OCI-LY3 (cell line): ENCODE measurements around the gene C1GALT1.

Experiments used
- EZH2phosphoT487 ChIP-seq: fragments of 200-600 bp; shearing (Covaris generic); IDR thresholded peaks from 2 replicates; pipeline ENCODE4 v1.6.1; 2018; ENCODE audit warnings: antibody characterized with exemption, mixed run types, low read depth
- TF ChIP-seq, protein P1 (sequence below): fragments of 200-600, 300-600 bp; sonication (generic); IDR thresholded peaks from 2 replicates; pipeline ENCODE4 v1.5.1; 2014; ENCODE audit warnings: antibody characterized with exemption, low read length, low read depth

GRCh38 chr7:7212612-7213011 is 30.3 kb downstream of the C1GALT1 start:
- TF ChIP-seq, protein P1, sequence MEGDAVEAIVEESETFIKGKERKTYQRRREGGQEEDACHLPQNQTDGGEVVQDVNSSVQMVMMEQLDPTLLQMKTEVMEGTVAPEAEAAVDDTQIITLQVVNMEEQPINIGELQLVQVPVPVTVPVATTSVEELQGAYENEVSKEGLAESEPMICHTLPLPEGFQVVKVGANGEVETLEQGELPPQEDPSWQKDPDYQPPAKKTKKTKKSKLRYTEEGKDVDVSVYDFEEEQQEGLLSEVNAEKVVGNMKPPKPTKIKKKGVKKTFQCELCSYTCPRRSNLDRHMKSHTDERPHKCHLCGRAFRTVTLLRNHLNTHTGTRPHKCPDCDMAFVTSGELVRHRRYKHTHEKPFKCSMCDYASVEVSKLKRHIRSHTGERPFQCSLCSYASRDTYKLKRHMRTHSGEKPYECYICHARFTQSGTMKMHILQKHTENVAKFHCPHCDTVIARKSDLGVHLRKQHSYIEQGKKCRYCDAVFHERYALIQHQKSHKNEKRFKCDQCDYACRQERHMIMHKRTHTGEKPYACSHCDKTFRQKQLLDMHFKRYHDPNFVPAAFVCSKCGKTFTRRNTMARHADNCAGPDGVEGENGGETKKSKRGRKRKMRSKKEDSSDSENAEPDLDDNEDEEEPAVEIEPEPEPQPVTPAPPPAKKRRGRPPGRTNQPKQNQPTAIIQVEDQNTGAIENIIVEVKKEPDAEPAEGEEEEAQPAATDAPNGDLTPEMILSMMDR, result no peak
- no peak for TF ChIP-seq EZH2phosphoT487
